Hematopoietic multipotent progenitor cell treated with erythropoietin and hydrocortisone succinate and interleukin-3 and kit ligand, for 6 days (in vitro differentiated cells): Measurements from ENCODE around the gene KRTAP1-3.
"Not testable (repeated sequence)": the region's sequence is repeated elsewhere in the genome, so short reads cannot be mapped to it uniquely, and the experiment has no call there.

ENCODE experiments used
- DNase-seq: peaks from one replicate; pipeline ENCODE4 v3.0.0-alpha.2; 2015

Gene KRTAP1-3

DNA sequence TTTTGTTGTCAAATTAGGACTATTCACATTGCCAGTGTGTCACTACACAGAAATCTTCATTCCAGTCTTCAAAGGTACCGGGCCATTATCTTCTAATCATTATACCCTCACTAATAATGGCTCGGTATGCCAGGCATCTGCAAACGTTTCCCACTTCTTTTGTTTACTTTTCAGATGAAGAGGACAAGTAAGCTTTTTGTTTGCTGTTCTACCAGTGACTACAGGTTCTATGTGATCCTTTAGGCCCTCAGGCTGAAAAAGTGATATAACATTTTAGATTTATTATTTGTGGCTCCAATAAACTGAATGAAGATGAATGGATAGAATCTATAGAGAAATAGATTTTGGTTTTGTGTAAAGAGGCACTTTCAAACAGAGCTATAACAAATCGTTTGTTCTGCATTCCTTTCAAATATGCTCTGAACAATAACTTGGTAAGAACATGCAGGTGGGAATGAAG is 25.3 kb downstream of the KRTAP1-3 start:
- DNase-seq, result no peak

DNA sequence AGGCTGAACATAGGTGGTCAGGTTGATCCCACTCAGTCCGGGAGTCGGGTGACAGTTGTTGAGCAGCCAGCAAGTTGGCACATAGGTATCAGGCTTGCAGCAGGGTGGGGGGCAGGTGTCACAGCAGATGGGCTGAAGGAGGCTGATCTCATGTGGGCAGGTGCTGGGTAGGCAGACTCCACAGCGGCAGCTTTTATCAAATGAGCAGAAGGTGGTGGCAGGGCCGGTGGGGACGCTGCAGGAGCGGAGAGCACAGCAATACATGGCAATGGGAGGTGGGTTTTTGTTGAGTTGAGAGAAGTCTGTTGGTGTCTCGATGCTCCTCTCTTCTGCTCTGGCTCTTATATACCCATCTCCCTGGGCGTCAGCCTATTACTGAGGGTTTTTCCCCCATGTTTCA is 25.9 kb downstream of the KRTAP1-3 start, which contains the start of gene KRTAP3-1:
Gene KRTAP3-1, minus strand, starts transcription at position 318 of the 400 bp plus-strand sequence. Its CDS starts 54 bp downstream, at position 264.
- no peak for DNase-seq

DNA sequence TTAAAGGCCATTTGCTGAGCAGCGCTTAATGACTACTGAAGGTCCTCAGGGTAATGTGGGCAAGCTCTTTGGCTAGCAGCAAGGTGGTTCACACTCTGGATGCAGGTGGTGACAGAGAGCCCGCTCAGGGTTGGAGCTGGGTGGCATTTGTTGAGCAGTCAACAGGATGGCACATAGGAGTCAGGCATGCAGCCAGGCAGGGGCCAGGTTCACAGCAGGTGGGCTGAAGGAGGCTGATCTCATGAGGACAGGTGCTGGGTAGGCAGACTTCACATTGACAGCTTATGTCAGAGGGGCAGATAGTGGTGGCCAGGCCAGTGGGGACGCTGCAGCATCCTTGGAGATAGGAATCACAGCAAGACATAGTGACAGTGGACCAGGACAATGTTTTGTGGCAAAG is 30.3 kb downstream of the KRTAP1-3 start:
- no peak for DNase-seq

DNA sequence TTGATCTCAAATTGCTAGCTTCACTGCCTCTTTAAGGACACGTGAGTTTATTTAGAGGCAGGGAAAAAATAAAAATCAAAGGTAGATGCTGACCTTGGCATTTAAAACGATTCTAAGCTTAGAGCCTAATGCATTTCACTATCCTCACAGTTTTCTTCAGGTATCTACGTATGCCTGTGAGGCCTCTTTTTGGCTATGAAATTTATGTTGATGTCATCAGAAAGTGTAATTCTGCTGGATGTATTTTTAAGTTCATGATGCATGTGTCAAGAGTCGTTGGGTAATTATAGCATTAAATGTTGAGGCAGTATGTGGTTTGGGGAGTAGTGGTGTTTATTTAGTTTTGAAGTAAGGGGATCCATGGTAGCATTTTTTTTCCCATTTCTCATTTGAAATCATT is 30.7 kb downstream of the KRTAP1-3 start:
- no peak for DNase-seq

DNA sequence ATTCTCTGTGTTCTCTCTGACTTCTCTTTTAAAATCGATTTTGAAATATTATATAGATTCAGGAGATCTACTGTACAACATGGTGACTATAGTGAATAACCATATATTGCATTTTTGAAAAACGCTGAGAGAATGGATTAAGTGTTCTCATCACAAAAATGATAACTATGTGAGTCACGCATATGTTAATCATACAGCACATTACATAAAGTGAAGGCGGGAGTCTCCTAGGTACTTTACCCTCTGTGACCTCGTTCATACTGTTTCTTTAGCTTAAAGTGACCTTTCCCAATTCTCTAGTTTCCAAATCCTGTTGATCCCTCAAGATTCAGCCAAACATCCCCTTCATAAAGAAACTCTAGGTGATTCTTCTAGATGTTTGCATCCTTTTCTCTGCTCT is 31.9 kb downstream of the KRTAP1-3 start:
- no peak for DNase-seq

DNA sequence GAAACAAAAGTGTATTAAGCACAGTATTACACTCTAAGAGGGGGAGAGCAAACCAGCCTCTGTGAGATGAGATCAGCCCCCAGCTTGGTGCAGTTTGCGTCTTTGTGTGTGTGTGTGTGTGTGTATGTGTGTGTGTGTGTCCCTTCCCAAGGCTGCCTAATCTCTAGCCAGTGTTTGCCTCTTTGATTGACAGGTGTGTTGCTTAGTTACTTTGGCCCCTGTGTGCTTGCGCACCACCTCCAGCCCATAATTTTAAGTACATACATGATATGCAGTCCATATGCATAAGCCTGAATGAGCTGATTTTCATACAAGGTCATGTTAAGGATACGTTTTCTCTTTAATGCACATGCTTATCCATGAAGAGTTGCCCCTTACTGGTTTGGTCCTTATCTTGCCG is 32.9 kb downstream of the KRTAP1-3 start:
- DNase-seq, result no peak

DNA sequence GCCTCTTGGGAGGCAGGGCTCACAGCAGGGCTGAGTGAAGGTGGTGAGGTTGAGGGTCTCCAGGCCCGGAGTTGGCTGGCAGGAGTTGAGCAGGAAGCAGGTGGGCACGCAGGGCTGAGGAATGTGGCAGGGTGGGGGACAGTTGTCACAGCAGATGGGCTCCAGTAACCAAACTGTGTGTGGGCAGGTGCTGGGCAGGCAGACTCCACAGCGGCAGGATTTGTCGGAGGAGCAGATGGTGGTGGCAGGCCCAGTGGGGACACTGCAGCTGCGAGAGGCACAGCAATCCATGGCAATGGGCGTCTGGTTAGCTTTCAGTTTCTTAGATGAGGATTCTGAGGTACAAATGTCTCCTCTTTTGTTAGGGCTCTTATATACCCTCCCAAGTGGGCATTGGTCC is 35.1 kb downstream of the KRTAP1-3 start, which contains the start of gene KRTAP3-2:
Gene KRTAP3-2, minus strand, starts transcription at position 344 of the 400 bp plus-strand sequence. Its CDS starts 53 bp downstream, at position 291.
- DNase-seq, result not testable (repeated sequence)

DNA sequence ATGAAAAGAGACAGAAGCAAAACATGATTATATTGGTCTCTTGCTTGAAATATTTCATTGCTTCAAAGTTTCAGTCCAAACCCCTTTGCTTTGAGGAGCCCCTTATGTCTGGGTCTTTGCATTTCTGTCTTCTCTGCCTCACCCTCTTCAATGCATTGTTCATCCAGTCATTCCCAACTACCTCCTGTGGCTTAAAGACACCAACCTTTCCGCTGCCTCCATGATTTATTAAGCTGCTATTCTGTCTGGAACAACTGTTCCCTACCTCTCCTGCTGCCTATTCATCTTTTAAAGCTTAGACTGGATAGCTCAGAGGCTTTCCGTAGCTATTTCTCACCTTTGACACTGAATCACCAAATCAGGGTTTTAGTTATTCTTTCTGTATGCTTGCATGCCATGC is 37.3 kb downstream of the KRTAP1-3 start:
- DNase-seq, result no peak

DNA sequence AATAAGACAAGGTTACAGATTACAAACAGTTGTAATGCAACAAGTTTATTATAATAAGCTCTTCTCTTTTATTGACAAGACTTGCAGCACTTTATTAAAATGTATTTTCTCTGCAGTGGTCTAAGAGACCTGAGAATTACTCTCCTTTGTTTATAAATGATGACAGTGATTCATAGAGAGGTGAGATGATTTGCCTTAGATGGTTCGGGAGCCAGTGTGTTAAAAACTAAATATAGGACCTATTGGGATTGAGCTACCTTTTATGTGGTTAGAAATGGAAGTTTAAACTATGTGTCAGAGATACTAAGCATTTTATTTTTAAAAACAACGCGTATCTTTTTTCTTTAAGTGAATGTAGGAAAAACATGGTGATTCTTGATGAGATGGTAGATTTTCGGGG is 37.8 kb downstream of the KRTAP1-3 start:
- DNase-seq, result no peak

DNA sequence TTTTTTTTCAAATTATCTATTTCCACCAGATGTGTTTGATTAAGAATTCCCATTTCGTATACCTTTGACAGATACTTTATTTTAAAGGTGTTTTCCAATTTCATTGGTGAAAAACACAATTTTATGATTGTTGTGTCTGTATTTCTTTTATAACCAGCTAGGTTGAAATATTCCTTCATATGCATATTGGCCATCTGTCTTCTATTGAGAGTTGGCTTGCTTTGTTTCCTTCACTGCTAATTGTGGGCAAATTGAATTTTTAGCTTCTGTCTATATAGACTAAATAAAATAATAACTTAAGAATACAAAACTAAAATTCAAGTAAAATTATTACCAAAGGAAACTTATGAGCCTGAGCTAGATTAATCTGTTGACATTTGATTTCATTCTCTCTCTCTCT is 39.6 kb downstream of the KRTAP1-3 start:
- no peak for DNase-seq

DNA sequence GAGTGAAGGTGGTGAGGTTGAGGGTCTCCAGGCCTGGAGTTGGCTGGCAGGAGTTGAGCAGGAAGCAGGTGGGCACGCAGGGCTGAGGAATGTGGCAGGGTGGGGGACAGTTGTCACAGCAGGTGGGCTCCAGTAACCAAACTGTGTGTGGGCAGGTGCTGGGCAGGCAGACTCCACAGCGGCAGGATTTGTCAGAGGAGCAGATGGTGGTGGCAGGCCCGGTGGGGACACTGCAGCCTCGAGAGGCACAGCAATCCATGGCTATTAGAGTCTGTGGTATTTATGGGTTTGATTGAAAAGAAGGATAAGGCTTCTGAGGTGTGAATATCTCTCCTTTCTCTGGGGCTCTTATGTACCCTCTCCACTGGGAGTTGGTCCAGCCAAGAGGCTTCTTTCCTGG is 40.8 kb downstream of the KRTAP1-3 start, which contains the start of gene KRTAP3-3:
Gene KRTAP3-3, minus strand, starts transcription at position 326 of the 400 bp plus-strand sequence. Its CDS starts 67 bp downstream, at position 259.
- no peak for DNase-seq

DNA sequence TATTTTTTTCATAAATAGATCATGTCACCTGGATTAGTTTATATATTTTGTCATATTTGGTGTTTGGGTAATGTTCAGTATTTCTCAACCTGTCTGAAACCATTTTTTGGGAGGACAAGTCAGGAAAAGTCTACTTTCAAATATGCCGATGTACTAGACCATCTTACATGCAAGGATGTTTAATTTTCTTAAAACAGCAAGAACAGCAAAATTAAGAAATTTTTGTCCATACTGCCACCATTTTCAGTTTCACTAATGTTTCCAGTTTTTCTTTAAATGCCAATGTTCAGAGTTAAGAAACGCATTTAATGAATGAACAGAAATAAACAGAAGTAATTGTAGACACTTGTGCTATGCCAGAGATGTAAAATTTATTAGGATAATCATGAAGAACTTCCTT is 41.6 kb downstream of the KRTAP1-3 start:
- DNase-seq, result no peak

DNA sequence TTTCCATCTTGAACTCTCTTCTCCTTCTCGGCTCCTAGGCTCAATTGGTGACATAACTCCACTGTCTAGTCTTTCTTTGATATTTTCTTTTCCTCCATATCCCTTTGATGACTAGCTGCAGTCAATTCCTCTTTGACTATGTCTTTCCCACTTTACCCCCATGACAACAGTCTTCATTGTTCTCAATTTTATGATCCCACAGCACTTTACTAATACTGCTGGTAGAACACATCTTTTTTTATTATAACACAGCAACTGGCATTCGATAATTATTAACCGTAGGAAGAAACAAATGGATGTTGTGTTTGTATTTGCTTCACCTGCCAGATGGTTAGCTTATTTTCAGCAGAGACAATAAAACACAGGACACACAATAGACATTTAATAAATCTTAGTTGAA is 42.0 kb downstream of the KRTAP1-3 start:
- no peak for DNase-seq

DNA sequence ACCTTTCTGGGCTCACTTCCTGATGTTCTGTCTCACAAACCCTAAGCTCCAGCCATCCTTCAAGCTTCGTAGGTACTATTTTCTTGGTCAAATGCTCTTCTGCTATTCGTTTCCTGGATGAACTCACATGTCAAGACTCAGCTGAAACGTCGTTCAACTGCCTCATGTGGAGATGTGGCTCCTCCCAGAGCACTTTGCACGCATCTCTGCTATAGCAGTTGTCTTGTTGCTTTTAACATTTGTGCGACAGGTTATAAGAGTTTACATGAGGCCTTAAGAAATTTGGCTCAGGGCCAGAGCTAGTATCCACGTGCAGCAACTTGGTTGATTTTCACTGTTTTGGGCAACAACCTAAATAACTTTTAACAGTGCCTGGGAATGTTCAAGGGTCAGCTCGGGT is 47.8 kb downstream of the KRTAP1-3 start:
- DNase-seq, result no peak

DNA sequence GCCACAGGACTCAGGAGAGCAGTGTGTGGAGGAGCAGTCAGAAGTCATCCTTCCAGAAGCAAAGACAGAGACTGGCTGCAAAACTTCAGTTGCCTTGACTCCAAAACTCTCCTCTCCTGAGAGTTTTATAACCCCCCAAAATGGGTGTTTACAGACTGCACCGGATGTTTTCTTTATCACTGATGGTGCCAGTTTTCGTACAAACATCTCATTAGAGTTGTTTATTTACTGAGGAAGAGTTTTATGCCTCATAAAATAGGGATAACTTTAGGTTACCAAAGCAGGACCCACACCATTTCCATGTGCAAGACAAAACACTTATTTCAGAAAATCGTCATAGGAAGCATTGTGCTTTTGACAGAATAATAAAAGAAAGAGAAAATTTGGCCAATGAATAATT is 50.4 kb downstream of the KRTAP1-3 start, which contains the start of gene KRT40:
Gene KRT40, minus strand, starts transcription at position 101 of the 400 bp plus-strand sequence. Its CDS starts 53 bp downstream, at position 48.
- DNase-seq, result no peak
